HepG2 (cell line): ENCODE measurements around the gene TTC17.
"Not testable (repeated sequence)": the region's sequence is repeated elsewhere in the genome, so short reads cannot be mapped to it uniquely, and the experiment has no call there.

Source experiments
- CEBPG ChIP-seq: IDR thresholded peaks from 2 replicates; pipeline ENCODE4 v1.6.1; 2016
- GATAD1 ChIP-seq: IDR thresholded peaks from 2 replicates; pipeline ENCODE4 v1.6.1; 2016; ENCODE audit warnings: missing genetic modification reagents, missing compliant biosample characterization
- KAT8 ChIP-seq: IDR thresholded peaks from 2 replicates; pipeline ENCODE4 v1.6.1; 2016; ENCODE audit warnings: missing genetic modification reagents, missing compliant biosample characterization
- ZBTB43 ChIP-seq: sonication (generic); formaldehyde crosslinking; conservative IDR thresholded peaks from 2 replicates; pipeline ENCODE4 v1.4.0; 2020; ENCODE audit warnings: missing genetic modification reagents
- ZNF17 ChIP-seq: sonication (generic); formaldehyde crosslinking; IDR thresholded peaks from 2 replicates; pipeline ENCODE4 v1.5.0; 2020; ENCODE audit warnings: mild to moderate bottlenecking, missing genetic modification reagents
- ZNF547 ChIP-seq: sonication (generic); formaldehyde crosslinking; IDR thresholded peaks from 2 replicates; pipeline ENCODE4 v1.5.1; 2020; ENCODE audit warnings: mild to moderate bottlenecking, missing genetic modification reagents
- TF ChIP-seq, protein P1 (sequence below): sonication (generic); formaldehyde crosslinking; IDR thresholded peaks from 2 replicates; pipeline ENCODE4 v1.5.0; 2020; ENCODE audit warnings: missing genetic modification reagents

DNA sequence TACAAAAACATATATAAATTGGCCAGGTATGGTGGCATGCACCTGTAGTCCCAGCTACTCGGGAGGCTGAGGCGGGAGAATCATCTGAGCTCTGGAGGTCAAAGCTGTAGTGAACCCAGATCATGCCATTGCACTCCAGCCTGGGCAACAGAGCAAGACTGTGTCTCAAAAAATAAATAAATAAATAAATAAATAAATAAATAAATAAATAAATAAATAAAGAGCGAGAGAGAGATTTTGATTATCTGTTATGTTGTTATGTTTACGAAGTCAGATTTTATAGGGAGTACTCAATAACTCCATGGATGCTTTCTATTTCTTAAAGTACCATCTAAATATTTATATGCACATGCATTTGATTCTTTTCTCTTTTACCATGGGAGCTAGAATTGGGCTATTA lies 43.1 kb downstream of the TTC17 start:
- not testable (repeated sequence) for TF ChIP-seq GATAD1, KAT8, ZNF17, ZNF547, ZBTB43, CEBPG (CRISPR knock-in tag)
- TF ChIP-seq, protein P1, sequence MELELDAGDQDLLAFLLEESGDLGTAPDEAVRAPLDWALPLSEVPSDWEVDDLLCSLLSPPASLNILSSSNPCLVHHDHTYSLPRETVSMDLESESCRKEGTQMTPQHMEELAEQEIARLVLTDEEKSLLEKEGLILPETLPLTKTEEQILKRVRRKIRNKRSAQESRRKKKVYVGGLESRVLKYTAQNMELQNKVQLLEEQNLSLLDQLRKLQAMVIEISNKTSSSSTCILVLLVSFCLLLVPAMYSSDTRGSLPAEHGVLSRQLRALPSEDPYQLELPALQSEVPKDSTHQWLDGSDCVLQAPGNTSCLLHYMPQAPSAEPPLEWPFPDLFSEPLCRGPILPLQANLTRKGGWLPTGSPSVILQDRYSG (CRISPR knock-in tag), result not testable (repeated sequence)
